Coronary artery (tissue), 2 donors: ENCODE data around the gene MTUS2.
"Not testable (repeated sequence)": the region's sequence is repeated elsewhere in the genome, so short reads cannot be mapped to it uniquely, and the experiment has no call there.

Source experiments
- DNase-seq: peaks from one replicate; pipeline ENCODE4 v3.0.0-alpha.2; 2017; ENCODE audit warnings: low spot score
- H3K27ac ChIP-seq, 2 donors: fragments of 200-600 bp; sonication (generic); one replicate each; pipeline ENCODE4 v1.5.1; 2016 to 2019
- H3K4me3 ChIP-seq: fragments of 200-600 bp; sonication (generic); 2 replicates; pipeline ENCODE4 v1.5.1; 2016; ENCODE audit warnings: mild to moderate bottlenecking, moderate library complexity
- TF ChIP-seq, protein P1 (sequence below): fragments of 200-600 bp; sonication (generic); IDR thresholded peaks from one replicate; pipeline ENCODE4 v1.5.1; 2019; ENCODE audit warnings: antibody characterized with exemption

MTUS2 gene

DNA sequence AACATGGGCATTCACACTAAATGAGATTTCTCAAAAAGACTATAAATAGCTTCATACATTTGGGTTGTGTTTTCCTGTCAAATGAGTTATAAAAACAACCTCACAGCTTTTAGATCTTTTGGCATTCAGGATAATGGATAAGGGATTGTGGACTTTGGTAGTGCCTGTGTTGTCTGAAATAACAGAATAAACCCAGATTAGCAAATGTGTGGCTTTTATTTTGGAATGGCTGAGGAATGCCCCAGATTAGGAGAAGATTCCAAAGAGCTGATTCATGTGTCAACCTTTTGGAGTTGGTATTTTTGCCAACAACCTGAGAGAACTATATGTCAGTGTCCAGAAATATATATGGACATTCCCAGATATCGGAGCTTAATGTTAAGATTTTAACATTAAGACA, 164.7 kb downstream of the MTUS2 start:
- H3K4me3 ChIP-seq: peak overlapping the region; percentile 44
- H3K27ac ChIP-seq: peak overlapping the region; percentile 24 to 77
- TF ChIP-seq, protein P1, sequence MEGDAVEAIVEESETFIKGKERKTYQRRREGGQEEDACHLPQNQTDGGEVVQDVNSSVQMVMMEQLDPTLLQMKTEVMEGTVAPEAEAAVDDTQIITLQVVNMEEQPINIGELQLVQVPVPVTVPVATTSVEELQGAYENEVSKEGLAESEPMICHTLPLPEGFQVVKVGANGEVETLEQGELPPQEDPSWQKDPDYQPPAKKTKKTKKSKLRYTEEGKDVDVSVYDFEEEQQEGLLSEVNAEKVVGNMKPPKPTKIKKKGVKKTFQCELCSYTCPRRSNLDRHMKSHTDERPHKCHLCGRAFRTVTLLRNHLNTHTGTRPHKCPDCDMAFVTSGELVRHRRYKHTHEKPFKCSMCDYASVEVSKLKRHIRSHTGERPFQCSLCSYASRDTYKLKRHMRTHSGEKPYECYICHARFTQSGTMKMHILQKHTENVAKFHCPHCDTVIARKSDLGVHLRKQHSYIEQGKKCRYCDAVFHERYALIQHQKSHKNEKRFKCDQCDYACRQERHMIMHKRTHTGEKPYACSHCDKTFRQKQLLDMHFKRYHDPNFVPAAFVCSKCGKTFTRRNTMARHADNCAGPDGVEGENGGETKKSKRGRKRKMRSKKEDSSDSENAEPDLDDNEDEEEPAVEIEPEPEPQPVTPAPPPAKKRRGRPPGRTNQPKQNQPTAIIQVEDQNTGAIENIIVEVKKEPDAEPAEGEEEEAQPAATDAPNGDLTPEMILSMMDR: no peak
- DNase-seq: no peak

DNA sequence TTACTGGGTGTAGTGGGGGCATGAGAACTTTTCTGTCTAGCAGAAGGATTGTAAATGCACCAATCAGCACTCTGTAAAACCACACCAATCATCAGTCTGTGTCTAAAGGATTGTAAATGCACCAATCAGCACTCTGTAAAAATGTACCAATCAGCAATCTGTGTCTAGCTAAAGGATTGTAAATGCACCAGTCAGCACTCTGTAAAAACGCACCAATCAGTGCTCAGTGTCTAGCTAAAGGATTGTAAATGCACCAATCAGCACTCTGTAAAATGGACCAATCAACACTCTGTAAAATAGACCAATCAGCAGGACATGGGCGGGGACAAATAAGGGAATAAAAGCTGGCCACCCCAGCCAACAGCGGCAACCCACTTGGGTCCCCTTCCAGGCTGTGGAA, 170.2 kb downstream of the MTUS2 start:
- H3K4me3 ChIP-seq: not testable (repeated sequence)

DNA sequence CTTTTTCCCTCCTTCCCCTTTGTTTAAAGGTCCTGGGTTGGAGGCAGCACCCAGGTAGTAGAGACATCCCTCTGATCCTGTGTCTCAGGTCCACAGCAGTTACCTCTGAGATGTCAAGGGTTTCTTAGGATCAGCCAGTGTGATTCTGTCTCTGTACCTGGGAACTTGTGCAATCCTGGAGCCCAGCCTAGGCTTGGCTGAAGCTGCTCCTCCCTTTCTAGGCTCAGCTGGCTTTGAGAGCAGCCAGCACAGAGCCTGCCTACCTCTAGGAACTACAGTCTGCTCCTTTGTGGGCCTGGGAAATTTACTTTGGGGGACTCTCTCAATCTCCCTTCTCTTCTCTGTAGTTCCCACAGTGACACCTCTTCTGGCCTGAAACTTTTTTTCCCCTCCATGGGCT, 171.6 kb downstream of the MTUS2 start:
- TF ChIP-seq, protein P1: no peak
- peak overlapping the region; percentile 44 to 67 for H3K27ac ChIP-seq
- no peak overlapping the region for H3K4me3 ChIP-seq
- DNase-seq: no peak

More for the DNA sequence above, 170.2 kb downstream of the MTUS2 start:
- not testable (repeated sequence) for H3K27ac ChIP-seq, DNase-seq

DNA sequence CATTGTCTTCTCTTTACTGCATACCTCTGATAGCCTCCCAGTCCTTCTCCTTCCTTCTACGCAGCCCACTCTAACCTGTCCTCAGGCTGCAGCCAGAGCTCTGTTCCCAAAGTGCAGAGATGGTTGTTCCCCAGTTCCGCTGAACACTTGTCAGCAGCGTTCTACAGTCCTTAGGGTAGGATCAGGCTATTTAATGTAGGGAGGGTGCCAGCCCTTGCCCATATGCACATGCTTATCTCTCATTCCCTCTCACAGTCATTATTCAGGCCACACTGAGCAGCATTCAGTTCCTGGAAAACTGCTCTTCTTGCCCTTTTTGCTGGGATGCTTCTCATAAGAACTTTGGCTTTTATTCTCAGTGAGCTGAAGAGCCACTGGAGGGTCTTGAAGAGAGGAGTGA, 180.7 kb downstream of the MTUS2 start:
- TF ChIP-seq, protein P1: no peak
- no peak for DNase-seq
- Histone ChIP-seq H3K4me3 (no peak overlapping the region), H3K27ac (no peak overlapping the region)

DNA sequence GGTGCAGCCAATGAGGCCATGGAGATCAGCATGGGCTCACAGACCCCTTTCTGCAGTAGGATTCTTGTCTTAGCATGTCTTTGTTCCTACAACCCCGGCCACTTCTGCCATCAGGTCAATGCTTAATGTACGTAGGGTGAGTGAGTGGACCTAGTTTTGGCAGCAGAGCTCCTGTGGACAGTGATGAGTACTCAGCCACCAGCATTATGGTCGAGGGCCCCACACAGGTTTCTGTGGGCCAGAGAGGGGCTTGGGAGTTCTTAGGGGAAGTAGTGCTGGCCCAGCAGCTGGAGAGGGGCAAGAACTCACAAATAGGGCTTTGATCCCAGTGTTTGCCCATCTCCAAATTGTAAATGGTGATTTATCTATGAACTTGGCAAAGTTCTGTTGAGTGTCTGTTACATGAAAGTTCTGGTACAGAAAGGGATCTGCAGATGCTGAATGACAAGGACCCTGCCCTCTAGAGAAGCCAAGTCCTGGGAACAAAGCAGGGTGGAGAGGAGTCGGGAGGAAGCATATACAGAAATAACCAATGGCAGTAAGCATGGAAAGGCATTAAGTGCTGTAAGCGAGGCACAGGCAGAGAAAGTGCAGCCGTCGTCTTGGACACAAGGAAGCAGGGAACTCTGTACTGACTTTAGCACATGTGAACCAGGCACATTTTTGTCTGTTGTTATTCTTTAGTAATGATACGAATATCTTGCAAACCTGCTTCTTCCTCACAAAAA, 185.1 kb downstream of the MTUS2 start:
- no peak overlapping the region for H3K4me3 ChIP-seq
- DNase-seq: no peak
- TF ChIP-seq, protein P1: no peak
- H3K27ac ChIP-seq: no peak overlapping the region

DNA sequence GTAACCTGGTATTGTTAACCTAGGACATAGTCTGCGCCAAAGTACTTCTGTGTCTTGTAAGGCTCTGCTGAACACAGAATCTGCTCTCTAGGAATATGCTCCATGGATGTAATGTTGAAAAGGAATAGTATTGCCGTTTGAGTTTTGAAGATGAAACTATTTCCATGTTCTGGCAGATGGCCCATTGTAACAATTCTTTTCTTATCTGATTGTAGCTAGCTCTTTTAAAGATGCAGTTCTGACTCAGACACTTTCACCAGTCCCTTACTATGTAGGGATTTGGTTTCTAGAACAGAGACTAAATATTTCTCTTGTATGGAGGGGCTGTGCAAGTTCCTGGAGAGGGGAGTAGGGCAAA, 185.6 kb downstream of the MTUS2 start:
- TF ChIP-seq, protein P1: no peak
- H3K27ac ChIP-seq: peak overlapping the region in 1 of 2 donors; percentile 41
- H3K4me3 ChIP-seq: no peak overlapping the region
- DNase-seq: no peak

DNA sequence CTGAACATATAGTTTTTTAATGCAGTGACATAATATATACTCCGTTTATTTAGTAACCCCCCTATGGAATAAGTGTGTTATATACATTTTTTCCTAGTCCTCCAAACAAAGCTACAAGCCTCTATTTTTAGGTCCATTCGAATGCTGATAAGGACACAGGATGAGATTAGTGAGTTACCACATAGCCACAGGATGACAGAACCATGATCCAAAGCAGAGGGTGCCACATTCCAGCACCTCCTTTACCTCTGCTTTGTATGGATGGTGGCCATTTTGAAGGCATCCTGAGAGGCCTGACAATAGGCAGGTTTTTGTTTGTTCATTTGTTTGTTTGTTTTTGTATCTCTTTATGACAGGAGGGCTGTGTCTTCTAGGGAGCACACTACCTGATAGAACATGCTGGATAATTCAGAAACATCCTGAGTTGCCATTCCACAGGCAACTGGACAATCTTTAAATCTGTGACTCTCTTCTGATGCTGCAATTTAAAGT, 186.3 kb downstream of the MTUS2 start:
- Histone ChIP-seq H3K27ac (no peak overlapping the region), H3K4me3 (no peak overlapping the region)
- no peak for DNase-seq
- TF ChIP-seq, protein P1: no peak
